B cell (primary cell): ENCODE data around the gene ACP3. TPM values are rescaled to one million over a fixed set of nuclear protein-coding genes. Genes with fewer than 3 reads are reported as not detected.

ENCODE experiments used
- ATAC-seq: fragments of 200-7000 bp; cut with Tn5 transposase; one replicate; pipeline ENCODE4 v1.10.0; 2021; ENCODE audit warnings: low read depth, mild to moderate bottlenecking, moderate number of reproducible peaks, moderate library complexity
- CTCF ChIA-PET: fragments of 350-600 bp; sonication (Branson Sonifier 250); formaldehyde crosslinking; loops from one replicate; lab custom pipeline; 2021; ENCODE audit warnings: antibody characterized with exemption, inconsistent platforms; lab: Charles Lee
- POLR2A ChIA-PET: fragments of 350-600 bp; sonication (Branson Sonifier 250); formaldehyde crosslinking; loops from one replicate; lab custom pipeline; 2021; ENCODE audit warnings: antibody characterized with exemption; lab: Charles Lee
- DNase-seq: peaks from one replicate; pipeline ENCODE4 v3.0.0; 2013
- H2AFZ ChIP-seq: 2 replicates; pipeline ENCODE4 v1.6.1; 2012; ENCODE audit warnings: mild to moderate bottlenecking, low read depth, low read length; ENCODE audit not compliant: insufficient read depth, poor library complexity, severe bottlenecking
- H3K27ac ChIP-seq, 2 donors: 1 replicate in 1 of 2; 2 replicates in 1 of 2; pipeline ENCODE4 v1.5.1; 2012 to 2013; ENCODE audit warnings: low read length in 2 of 2, mild to moderate bottlenecking in 2 of 2, moderate library complexity in 1 of 2
- H3K27me3 ChIP-seq, 4 experiments: fragments of 200-600 bp in 1 of 4; sonication (generic) in 1 of 4; replicated peaks in 1 of 4; 1 replicate in 2 of 4; 2 replicates in 2 of 4; pipeline versions ENCODE4 v1.6.1 to v1.7.0; 2013 to 2016; ENCODE audit warnings: low read length in 3 of 4, mild to moderate bottlenecking in 2 of 4, mixed read lengths in 1 of 4, moderate library complexity in 1 of 4; ENCODE audit not compliant: insufficient read depth in 4 of 4, control insufficient read depth in 3 of 4; ENCODE audit errors: control extremely low read depth in 1 of 4
- H3K36me3 ChIP-seq, 2 experiments: replicated peaks in 1 of 2; 1 replicate in 1 of 2; 2 replicates in 1 of 2; pipeline versions ENCODE4 v1.6.1 to v1.7.1; 2013; ENCODE audit warnings: low read length in 1 of 2; ENCODE audit not compliant: insufficient read depth in 2 of 2, control insufficient read depth in 1 of 2; ENCODE audit errors: control extremely low read depth in 1 of 2, extremely low read depth in 1 of 2
- H3K4me1 ChIP-seq, 2 donors: fragments of 200-600 bp in 1 of 2; sonication (generic) in 1 of 2; 1 replicate in 1 of 2; 2 replicates in 1 of 2; pipeline versions ENCODE4 v1.5.1 to v1.6.1; 2013 to 2017; ENCODE audit warnings: low read length in 2 of 2; ENCODE audit not compliant: control insufficient read depth in 2 of 2, insufficient read depth in 2 of 2
- H3K4me2 ChIP-seq: replicated peaks from 2 replicates; pipeline ENCODE3; 2012; ENCODE audit warnings: mild to moderate bottlenecking, low read depth, low read length; ENCODE audit not compliant: poor library complexity, severe bottlenecking
- H3K4me3 ChIP-seq, 5 experiments: fragments of 200-600 bp in 1 of 5; sonication (generic) in 1 of 5; 1 replicate in 3 of 5; 2 replicates in 2 of 5; pipeline versions ENCODE4 v1.5.1 to v1.7.0; 2011 to 2016; ENCODE audit warnings: low read length in 4 of 5, mild to moderate bottlenecking in 4 of 5, low read depth in 2 of 5, control low read depth in 1 of 5, moderate library complexity in 1 of 5; ENCODE audit not compliant: insufficient read depth in 1 of 5; ENCODE audit errors: control extremely low read depth in 1 of 5, extremely low read depth in 1 of 5
- H3K79me2 ChIP-seq: fragments of 200-600 bp; sonication (generic); one replicate; pipeline ENCODE4 v1.6.0; 2016; ENCODE audit warnings: low read length; ENCODE audit not compliant: control insufficient read depth, insufficient read depth
- H3K9ac ChIP-seq: fragments of 200-600 bp; sonication (generic); 2 replicates; pipeline ENCODE4 v1.6.1; 2017; ENCODE audit warnings: mild to moderate bottlenecking, low read length, moderate library complexity
- H3K9me3 ChIP-seq, 3 donors: one replicate each; pipeline versions ENCODE4 v1.6.1 to v1.7.1; 2013; ENCODE audit warnings: low read length in 2 of 3; ENCODE audit not compliant: control insufficient read depth in 2 of 3, insufficient read depth in 1 of 3; ENCODE audit errors: control extremely low read depth in 1 of 3
- H4K20me1 ChIP-seq: 2 replicates; pipeline ENCODE4 v1.6.0; 2012; ENCODE audit warnings: mild to moderate bottlenecking, low read length; ENCODE audit not compliant: insufficient read depth, control insufficient read depth, poor library complexity, severe bottlenecking
- H3K27ac Mint-ChIP-seq: one replicate; pipeline ENCODE4 v1.8.0; 2021; ENCODE audit warnings: mixed read lengths
- H3K27me3 Mint-ChIP-seq: one replicate; pipeline ENCODE4 v1.8.0; 2021; ENCODE audit warnings: mixed read lengths
- H3K4me1 Mint-ChIP-seq: one replicate; pipeline ENCODE4 v1.8.0; 2021; ENCODE audit warnings: mixed read lengths
- H3K4me3 Mint-ChIP-seq: one replicate; pipeline ENCODE4 v1.8.0; 2021; ENCODE audit warnings: mixed read lengths
- H3K9me3 Mint-ChIP-seq: one replicate; pipeline ENCODE4 v1.8.0; 2022; ENCODE audit warnings: mixed read lengths; ENCODE audit not compliant: insufficient read depth
- CTCF ChIP-seq: fragments of 200-600 bp; IDR thresholded peaks from one replicate; pipeline ENCODE4 v1.8.0; 2022; ENCODE audit warnings: antibody characterized with exemption, mild to moderate bottlenecking
- EZH2 ChIP-seq: IDR thresholded peaks from 2 replicates; pipeline ENCODE4 v1.6.1; 2012; ENCODE audit warnings: borderline replicate concordance, low read depth, mild to moderate bottlenecking, moderate library complexity, low read length; ENCODE audit not compliant: insufficient read depth, poor library complexity, severe bottlenecking
- WGBS: methylation state at CpG from one replicate; pipeline ENCODE4 v1.1.5; 2013; ENCODE audit warnings: missing lambda C conversion rate; ENCODE audit not compliant: insufficient coverage; 5-methylcytosine and 5-hydroxymethylcytosine counted together
- intact Hi-C: fragments of 100-400 bp; cut with micrococcal nuclease; formaldehyde crosslinking; loops from one replicate; pipeline ENCODE4 v1.10.0; 2022
- polyA plus RNA-seq: library from polyadenylated mRNA; depleted of rRNA; stranded (reverse); fragments of >200 nt; gene quantifications from 2 replicates; pipeline ENCODE4 v1.2.3, GENCODE V29; 2012
- total RNA-seq, 2 donors: library from RNA; stranded (reverse); fragments of 120-200 nt in 1 of 2; gene quantifications; 1 replicate in 1 of 2; 2 replicates in 1 of 2; pipeline versions ENCODE4 v1.2.3 to v1.2.4, GENCODE V29; 2013 to 2022

Gene ACP3
- total and polyA plus RNA-seq, 2 donors (not counting 1 experiment from before 2014, with no cell fraction given), result 0.36 to 0.64 TPM

- H3K36me3 ChIP-seq, result no peaks in the 10 kb centered on the region
- no peaks in the 10 kb centered on the region for H3K9me3 ChIP-seq
- 100% methylated on average over 2 of the region's 2 CpGs for WGBS
- no peak for DNase-seq
- H3K4me2 ChIP-seq, result no peak overlapping the region
- no peak overlapping the region for H2AFZ ChIP-seq
- H3K79me2 ChIP-seq, result no peaks in the 10 kb centered on the region
- H3K4me3 ChIP-seq, result no peak overlapping the region
- peaks cover 4% of the 10 kb centered on the region in 2 donors for H3K4me1 ChIP-seq
- no peaks in the 10 kb centered on the region for H4K20me1 ChIP-seq
- TF ChIP-seq CTCF (no peak), EZH2 (no peak)
- ChIA-PET POLR2A (no interaction called here), CTCF (interaction anchor here (1.1 to 1.9 kb wide), 2 partner anchors 10 to 1305 kb away, joined by 4 to 9 read pairs; no protein-coding TSS in a partner anchor)
- H3K27ac Mint-ChIP-seq, result no peak overlapping the region
- ATAC-seq, result no peak
- no peaks in the 10 kb centered on the region for H3K27me3 Mint-ChIP-seq
- intact Hi-C loops, result loop anchor here (2.0 to 5.0 kb wide), 2 partner anchors 1109 to 1309 kb away; no protein-coding TSS in a partner anchor
- no peaks in the 10 kb centered on the region for H3K27me3 ChIP-seq
- no peaks in the 10 kb centered on the region for H3K9me3 Mint-ChIP-seq
- no peak overlapping the region for H3K27ac ChIP-seq
- no peak overlapping the region for H3K9ac ChIP-seq
- peaks cover 3% of the 10 kb centered on the region for H3K4me1 Mint-ChIP-seq
- no peak overlapping the region for H3K4me3 Mint-ChIP-seq
Measured at GRCh38 chr3:132341746-132342145, 24.5 kb downstream of the ACP3 start.

GRCh38 chr3:132342183-132342582, 25.0 kb downstream of the ACP3 start:
- H3K4me1 ChIP-seq, result peaks cover 4% of the 10 kb centered on the region in 2 donors
- no peaks in the 10 kb centered on the region for H3K79me2 ChIP-seq
- ChIA-PET CTCF (interaction anchor here (0.8 to 2.8 kb wide), 13 partner anchors 9 to 1308 kb away, joined by 3 to 11 read pairs (median 4); no protein-coding TSS in a partner anchor), POLR2A (no interaction called here)
- intact Hi-C loops, result loop anchor here (2.0 to 5.0 kb wide), 2 partner anchors 1110 to 1309 kb away; no protein-coding TSS in a partner anchor
- TF ChIP-seq CTCF, result no peak
- no peak for TF ChIP-seq EZH2
- no peaks in the 10 kb centered on the region for H3K9me3 ChIP-seq
- H3K27ac Mint-ChIP-seq, result no peak overlapping the region
- no peak overlapping the region for H3K4me2 ChIP-seq
- H3K9me3 Mint-ChIP-seq, result no peaks in the 10 kb centered on the region
- 100% methylated on average over 4 of the region's 5 CpGs for WGBS
- no peak for DNase-seq
- H3K9ac ChIP-seq, result no peak overlapping the region
- no peak for ATAC-seq
- H3K27me3 ChIP-seq, result no peaks in the 10 kb centered on the region
- peaks cover 3% of the 10 kb centered on the region for H3K4me1 Mint-ChIP-seq
- H3K4me3 ChIP-seq, result no peak overlapping the region
- no peak overlapping the region for H2AFZ ChIP-seq
- no peaks in the 10 kb centered on the region for H3K36me3 ChIP-seq
- H3K4me3 Mint-ChIP-seq, result no peak overlapping the region
- H3K27me3 Mint-ChIP-seq, result no peaks in the 10 kb centered on the region
- no peaks in the 10 kb centered on the region for H4K20me1 ChIP-seq
- no peak overlapping the region for H3K27ac ChIP-seq
